Liver (tissue), 9 donors: ENCODE results near the gene MEGF6. TPM values are rescaled to one million over a fixed set of nuclear protein-coding genes. Genes with fewer than 3 reads are reported as not detected.

Source experiments
- DNase-seq: peaks from one replicate; pipeline ENCODE4 v3.0.0-alpha.2; 2017; ENCODE audit warnings: low spot score
- H3K27ac ChIP-seq, 2 donors: one replicate each; pipeline ENCODE4 v1.7.0; 2013; ENCODE audit warnings: inconsistent platforms in 2 of 2, low read length in 2 of 2, control low read depth in 1 of 2, low read depth in 1 of 2, mild to moderate bottlenecking in 1 of 2
- H3K27me3 ChIP-seq, 4 donors: one replicate each; pipeline versions ENCODE4 v1.6.1 to v1.7.0; 2013; ENCODE audit warnings: low read length in 3 of 4, inconsistent platforms in 1 of 4, mild to moderate bottlenecking in 1 of 4, moderate library complexity in 1 of 4; ENCODE audit not compliant: control insufficient read depth in 4 of 4, insufficient read depth in 4 of 4
- H3K36me3 ChIP-seq, 4 donors: one replicate each; pipeline versions ENCODE4 v1.6.1 to v1.7.0; 2013; ENCODE audit warnings: low read length in 3 of 4, mild to moderate bottlenecking in 3 of 4, low read depth in 1 of 4, moderate library complexity in 1 of 4; ENCODE audit not compliant: control insufficient read depth in 4 of 4, insufficient read depth in 3 of 4
- H3K4me1 ChIP-seq, 4 donors: one replicate each; pipeline versions ENCODE4 v1.6.1 to v1.7.0; 2013; ENCODE audit warnings: low read length in 3 of 4, mild to moderate bottlenecking in 3 of 4, moderate library complexity in 1 of 4; ENCODE audit not compliant: control insufficient read depth in 4 of 4, insufficient read depth in 4 of 4
- H3K4me3 ChIP-seq, 3 donors: one replicate each; pipeline versions ENCODE4 v1.6.1 to v1.7.0; 2013; ENCODE audit warnings: low read length in 3 of 3, control low read depth in 1 of 3, low read depth in 1 of 3, mild to moderate bottlenecking in 1 of 3
- H3K9ac ChIP-seq, 2 donors: one replicate each; pipeline ENCODE4 v1.7.0; 2013; ENCODE audit warnings: low read length in 2 of 2, mild to moderate bottlenecking in 2 of 2, moderate library complexity in 2 of 2, control low read depth in 1 of 2, low read depth in 1 of 2
- H3K9me3 ChIP-seq, 4 donors: one replicate each; pipeline versions ENCODE4 v1.6.1 to v1.7.0; 2013; ENCODE audit warnings: low read length in 3 of 4; ENCODE audit not compliant: control insufficient read depth in 4 of 4
- ATF3 ChIP-seq: IDR thresholded peaks from 2 replicates; pipeline ENCODE4 v1.6.1; 2016; ENCODE audit warnings: antibody characterized with exemption
- CTCF ChIP-seq: fragments of 150-350 bp; IDR thresholded peaks from 2 replicates; pipeline ENCODE4 v1.5.1; 2017; ENCODE audit warnings: improper control_type of control experiment, low read depth, low read length; ENCODE audit not compliant: missing input control
- EGR1 ChIP-seq, 2 donors: IDR thresholded peaks; 2 replicates each; pipeline ENCODE4 v1.6.1; 2016 to 2018; ENCODE audit warnings: antibody characterized with exemption in 2 of 2, low read depth in 2 of 2
- FOXA1 ChIP-seq: IDR thresholded peaks from 2 replicates; pipeline ENCODE4 v1.6.1; 2016; ENCODE audit warnings: antibody characterized with exemption
- FOXA2 ChIP-seq: IDR thresholded peaks from 2 replicates; pipeline ENCODE4 v1.6.1; 2016; ENCODE audit warnings: antibody characterized with exemption
- GABPA ChIP-seq, 2 donors: IDR thresholded peaks in 1 of 2; conservative IDR thresholded peaks in 1 of 2; 2 replicates each; pipeline ENCODE4 v1.6.1; 2016; ENCODE audit warnings: antibody characterized with exemption in 2 of 2, mild to moderate bottlenecking in 1 of 2, moderate library complexity in 1 of 2
- HNF4A ChIP-seq, 2 donors: conservative IDR thresholded peaks; 2 replicates each; pipeline ENCODE4 v1.6.1; 2016; ENCODE audit warnings: antibody characterized with exemption in 2 of 2, mild to moderate bottlenecking in 2 of 2
- HNF4G ChIP-seq: IDR thresholded peaks from 2 replicates; pipeline ENCODE4 v1.6.1; 2016; ENCODE audit warnings: antibody characterized with exemption
- JUND ChIP-seq, 2 donors: IDR thresholded peaks; 2 replicates each; pipeline ENCODE4 v1.6.1; 2016; ENCODE audit warnings: antibody characterized with exemption in 2 of 2
- MAX ChIP-seq: IDR thresholded peaks from 2 replicates; pipeline ENCODE4 v1.6.1; 2016; ENCODE audit warnings: antibody characterized with exemption
- NR2F2 ChIP-seq: IDR thresholded peaks from 2 replicates; pipeline ENCODE4 v1.6.1; 2016; ENCODE audit warnings: antibody characterized with exemption
- RAD21 ChIP-seq, 2 donors: IDR thresholded peaks; 2 replicates each; pipeline ENCODE4 v1.6.1; 2016; ENCODE audit warnings: antibody characterized with exemption in 2 of 2, mild to moderate bottlenecking in 2 of 2
- REST ChIP-seq: IDR thresholded peaks from 2 replicates; pipeline ENCODE4 v1.6.1; 2016; ENCODE audit warnings: antibody characterized with exemption, mild to moderate bottlenecking
- RXRA ChIP-seq, 2 donors: IDR thresholded peaks; 2 replicates each; pipeline ENCODE4 v1.6.1; 2017 to 2018; ENCODE audit warnings: antibody characterized with exemption in 2 of 2, mild to moderate bottlenecking in 1 of 2
- SP1 ChIP-seq: IDR thresholded peaks from 2 replicates; pipeline ENCODE4 v1.6.1; 2018; ENCODE audit warnings: antibody characterized with exemption, mild to moderate bottlenecking
- TAF1 ChIP-seq: conservative IDR thresholded peaks from 2 replicates; pipeline ENCODE4 v1.6.1; 2016; ENCODE audit warnings: antibody characterized with exemption, mild to moderate bottlenecking
- YY1 ChIP-seq: IDR thresholded peaks from 2 replicates; pipeline ENCODE4 v1.6.1; 2016; ENCODE audit warnings: antibody characterized with exemption, mild to moderate bottlenecking
- ZBTB33 ChIP-seq: IDR thresholded peaks from 2 replicates; pipeline ENCODE4 v1.6.1; 2016; ENCODE audit warnings: antibody characterized with exemption
- WGBS: extraction: QIAGEN DNeasy Blood & Tissue Kit; methylation state at CpG from one replicate; pipeline ENCODE4 v1.1.7; 2013; 5-methylcytosine and 5-hydroxymethylcytosine counted together
- polyA plus RNA-seq, 2 donors: library from polyadenylated mRNA; stranded (reverse) in 1 of 2; unstranded in 1 of 2; fragments of 200-250 nt in 1 of 2; fragments of >200 nt in 1 of 2; fragmentation: Nextera tagmentation in 1 of 2; extraction: Ambion mirVana in 1 of 2; gene quantifications; one replicate each; pipeline versions ENCODE4 v1.2.1 to v1.2.3, GENCODE V29; 2013 to 2015
- total RNA-seq, 2 donors: library from RNA; depleted of rRNA; stranded (reverse); fragments of >200 nt; gene quantifications; one replicate each; pipeline ENCODE4 v1.2.3, GENCODE V29; 2014
- donor health status: healthy.
- donor health status: healthy.
- donor health status: healthy.
- donor health status: healthy.
- donor health status: healthy.

MEGF6 gene
- total and polyA plus RNA-seq, 4 donors, result 1.3 to 11.0 (median 4.0) TPM

- DNase-seq, result no peak
- TF ChIP-seq MAX (no peak), YY1 (no peak), EGR1 (IDR thresholded peaks at IDR 0.05; ENCODE audit: low read depth in 2 of 2) (no peak), FOXA1 (no peak), FOXA2 (no peak), REST (no peak), RXRA (IDR thresholded peaks at IDR 0.05) (no peak), CTCF (no peak), HNF4A (conservative IDR thresholded peaks at IDR 0.05) (no peak), ATF3 (no peak), RAD21 (IDR thresholded peaks at IDR 0.05) (no peak), HNF4G (no peak), GABPA (IDR thresholded peaks at IDR 0.05 in 1 of 2, conservative IDR thresholded peaks at IDR 0.05 in 1 of 2) (no peak), ZBTB33 (no peak)
- Histone ChIP-seq H3K27me3 (no peaks in the 10 kb centered on the region), H3K4me3 (no peak overlapping the region), H3K27ac (no peak overlapping the region), H3K9me3 (no peaks in the 10 kb centered on the region), H3K9ac (no peak overlapping the region), H3K36me3 (no peaks in the 10 kb centered on the region), H3K4me1 (no peaks in the 10 kb centered on the region)
- 40% methylated on average over 8 of the region's 8 CpGs for WGBS
Measured at GRCh38 chr1:3441410-3441847, 169.9 kb downstream of the MEGF6 start.

- H3K9me3 ChIP-seq, result no peaks in the 10 kb centered on the region
- H3K27ac ChIP-seq, result no peak overlapping the region
- WGBS, result 67% methylated on average over 20 of the region's 20 CpGs
- DNase-seq, result no peak
- no peak overlapping the region for H3K9ac ChIP-seq
- H3K27me3 ChIP-seq, result no peaks in the 10 kb centered on the region
- H3K36me3 ChIP-seq, result no peaks in the 10 kb centered on the region
- H3K4me3 ChIP-seq, result no peak overlapping the region
- H3K4me1 ChIP-seq, result no peaks in the 10 kb centered on the region
- TF ChIP-seq GABPA (IDR thresholded peaks at IDR 0.05 in 1 of 2, conservative IDR thresholded peaks at IDR 0.05 in 1 of 2) (no peak), SP1 (no peak), HNF4G (no peak), NR2F2 (no peak), MAX (no peak), ATF3 (no peak), FOXA2 (no peak), CTCF (no peak), ZBTB33 (no peak), TAF1 (no peak), JUND (IDR thresholded peaks at IDR 0.05) (no peak)
Measured at GRCh38 chr1:3440711-3441409, 170.4 kb downstream of the MEGF6 start.
